Neural cell (in vitro differentiated cells): ENCODE data around the gene DLG2. TPM values are rescaled to one million over a fixed set of nuclear protein-coding genes. Genes with fewer than 3 reads are reported as not detected.

Experiments used
- H2AFZ ChIP-seq: fragments of 200-600, 300-800 bp; sonication (generic), shearing (Covaris generic); 2 replicates; pipeline ENCODE4 v1.6.0; 2014; ENCODE audit warnings: low read depth, mild to moderate bottlenecking, antibody characterized with exemption, low read length, moderate library complexity
- H3F3A ChIP-seq: fragments of 200-600 bp; shearing (Covaris generic); 2 replicates; pipeline ENCODE4 v1.6.1; 2016; ENCODE audit warnings: mild to moderate bottlenecking, moderate library complexity, mixed read lengths, antibody characterized with exemption, low read length; ENCODE audit not compliant: insufficient read depth, poor library complexity, severe bottlenecking
- H3K27ac ChIP-seq: fragments of 200-600, 300-800 bp; sonication (generic), shearing (Covaris generic); 2 replicates; pipeline ENCODE4 v1.5.1; 2014; ENCODE audit warnings: mild to moderate bottlenecking, low read length, moderate library complexity
- H3K27me3 ChIP-seq: fragments of 300-800, 200-600 bp; sonication (generic), shearing (Covaris generic); 2 replicates; pipeline ENCODE4 v1.6.0; 2014; ENCODE audit warnings: mild to moderate bottlenecking, low read depth, low read length, moderate library complexity; ENCODE audit not compliant: insufficient read depth
- H3K36me3 ChIP-seq: fragments of 300-800, 200-600 bp; sonication (generic), shearing (Covaris generic); 2 replicates; pipeline ENCODE4 v1.5.1; 2014; ENCODE audit warnings: mild to moderate bottlenecking, antibody characterized with exemption, low read length, moderate library complexity; ENCODE audit not compliant: insufficient read depth
- H3K4me2 ChIP-seq: fragments of 300-800, 200-600 bp; sonication (generic), shearing (Covaris generic); 2 replicates; pipeline ENCODE4 v1.6.0; 2014; ENCODE audit warnings: mild to moderate bottlenecking, low read length
- H3K4me3 ChIP-seq: fragments of 300-800, 200-600 bp; sonication (generic), shearing (Covaris generic); 2 replicates; pipeline ENCODE4 v1.5.1; 2014; ENCODE audit warnings: mild to moderate bottlenecking, low read length, moderate library complexity
- H3K79me2 ChIP-seq: fragments of 200-600 bp; shearing (Covaris generic); replicated peaks from 2 replicates; pipeline ENCODE4 v1.6.0; 2014; ENCODE audit warnings: mild to moderate bottlenecking, low read length, moderate library complexity; ENCODE audit not compliant: insufficient read depth
- H3K9ac ChIP-seq: fragments of 300-800, 200-600 bp; sonication (generic), shearing (Covaris generic); 2 replicates; pipeline ENCODE4 v1.6.1; 2016; ENCODE audit warnings: mild to moderate bottlenecking, low read length, mixed read lengths
- H3K9me2 ChIP-seq: fragments of 200-600 bp; shearing (Covaris generic); 2 replicates; pipeline ENCODE4 v1.6.1; 2016; ENCODE audit warnings: mild to moderate bottlenecking, low read length, mixed read lengths; ENCODE audit not compliant: insufficient read depth
- H3K9me3 ChIP-seq: fragments of 200-600, 300-800 bp; sonication (generic), shearing (Covaris generic); 2 replicates; pipeline ENCODE4 v1.6.1; 2016; ENCODE audit warnings: mild to moderate bottlenecking, mixed run types, low read length, moderate library complexity, mixed read lengths
- H4K20me1 ChIP-seq: fragments of 200-600 bp; shearing (Covaris generic); 2 replicates; pipeline ENCODE4 v1.6.1; 2016; ENCODE audit warnings: mild to moderate bottlenecking, mixed run types; ENCODE audit not compliant: insufficient read depth
- CTCF ChIP-seq: fragments of 450-650 bp; IDR thresholded peaks from 2 replicates; pipeline ENCODE4 v1.5.1; 2014; ENCODE audit warnings: antibody characterized with exemption, mild to moderate bottlenecking, moderate library complexity; ENCODE audit not compliant: poor library complexity, severe bottlenecking
- EP300 ChIP-seq: fragments of 450-650 bp; conservative IDR thresholded peaks from 2 replicates; pipeline ENCODE4 v1.6.1; 2014; ENCODE audit warnings: antibody characterized with exemption, mild to moderate bottlenecking, moderate library complexity; ENCODE audit not compliant: poor library complexity, severe bottlenecking
- EZH2 ChIP-seq: fragments of 200-600, 300-800 bp; shearing (Covaris generic), sonication (generic); IDR thresholded peaks from 2 replicates; pipeline ENCODE4 v1.6.1; 2014; ENCODE audit warnings: antibody characterized with exemption, low read length, borderline replicate concordance, mild to moderate bottlenecking; ENCODE audit not compliant: insufficient read depth, poor library complexity, severe bottlenecking
- MXI1 ChIP-seq: fragments of 450-650 bp; conservative IDR thresholded peaks from 2 replicates; pipeline ENCODE4 v1.6.1; 2014; ENCODE audit warnings: antibody characterized with exemption, mild to moderate bottlenecking; ENCODE audit not compliant: poor library complexity, severe bottlenecking
- POLR2AphosphoS5 ChIP-seq: IDR thresholded peaks from 2 replicates; pipeline ENCODE4 v1.6.1; 2012
- RAD21 ChIP-seq: fragments of 450-650 bp; conservative IDR thresholded peaks from 2 replicates; pipeline ENCODE4 v1.6.1; 2014; ENCODE audit warnings: antibody characterized with exemption, mild to moderate bottlenecking, moderate library complexity
- SMC3 ChIP-seq: fragments of 450-650 bp; conservative IDR thresholded peaks from 2 replicates; pipeline ENCODE4 v1.6.1; 2014; ENCODE audit warnings: antibody characterized with exemption, mild to moderate bottlenecking, moderate library complexity; ENCODE audit not compliant: poor library complexity
- TAF1 ChIP-seq: IDR thresholded peaks from 2 replicates; pipeline ENCODE4 v1.6.1; 2012; ENCODE audit warnings: low read depth
- polyA plus RNA-seq: library from polyadenylated mRNA; depleted of rRNA; stranded (reverse); fragments of >200 nt; gene quantifications from 2 replicates; pipeline ENCODE4 v1.2.3, GENCODE V29; 2014
- TF ChIP-seq, protein P1 (sequence below): IDR thresholded peaks from 2 replicates; pipeline ENCODE4 v1.6.1; 2012; ENCODE audit warnings: borderline replicate concordance

DLG2 gene
- polyA plus RNA-seq, 1 donor from 2014 or later: 179 TPM

GRCh38 chr11:83661491-83662350 lies 1965.4 kb downstream of the DLG2 start:
- Histone ChIP-seq H3K27ac (peak overlapping the region; percentile 60), H2AFZ (no peak overlapping the region), H3K79me2 (peaks cover 95% of the 10 kb centered on the region), H3K9ac (peak overlapping the region; percentile 4), H4K20me1 (no peaks in the 10 kb centered on the region), H3K9me2 (no peaks in the 10 kb centered on the region), H3K4me2 (no peak overlapping the region), H3K9me3 (no peaks in the 10 kb centered on the region), H3K27me3 (no peaks in the 10 kb centered on the region), H3K36me3 (no peaks in the 10 kb centered on the region), H3K4me3 (peak overlapping the region; percentile 24), H3F3A (no peaks in the 10 kb centered on the region)
- TF ChIP-seq TAF1: no peak
- no peak for TF ChIP-seq EP300
- TF ChIP-seq EZH2: no peak
- TF ChIP-seq SMC3: no peak
- TF ChIP-seq CTCF: no peak
- no peak for TF ChIP-seq RAD21
- no peak for TF ChIP-seq POLR2AphosphoS5
- TF ChIP-seq MXI1: no peak
- TF ChIP-seq, protein P1, sequence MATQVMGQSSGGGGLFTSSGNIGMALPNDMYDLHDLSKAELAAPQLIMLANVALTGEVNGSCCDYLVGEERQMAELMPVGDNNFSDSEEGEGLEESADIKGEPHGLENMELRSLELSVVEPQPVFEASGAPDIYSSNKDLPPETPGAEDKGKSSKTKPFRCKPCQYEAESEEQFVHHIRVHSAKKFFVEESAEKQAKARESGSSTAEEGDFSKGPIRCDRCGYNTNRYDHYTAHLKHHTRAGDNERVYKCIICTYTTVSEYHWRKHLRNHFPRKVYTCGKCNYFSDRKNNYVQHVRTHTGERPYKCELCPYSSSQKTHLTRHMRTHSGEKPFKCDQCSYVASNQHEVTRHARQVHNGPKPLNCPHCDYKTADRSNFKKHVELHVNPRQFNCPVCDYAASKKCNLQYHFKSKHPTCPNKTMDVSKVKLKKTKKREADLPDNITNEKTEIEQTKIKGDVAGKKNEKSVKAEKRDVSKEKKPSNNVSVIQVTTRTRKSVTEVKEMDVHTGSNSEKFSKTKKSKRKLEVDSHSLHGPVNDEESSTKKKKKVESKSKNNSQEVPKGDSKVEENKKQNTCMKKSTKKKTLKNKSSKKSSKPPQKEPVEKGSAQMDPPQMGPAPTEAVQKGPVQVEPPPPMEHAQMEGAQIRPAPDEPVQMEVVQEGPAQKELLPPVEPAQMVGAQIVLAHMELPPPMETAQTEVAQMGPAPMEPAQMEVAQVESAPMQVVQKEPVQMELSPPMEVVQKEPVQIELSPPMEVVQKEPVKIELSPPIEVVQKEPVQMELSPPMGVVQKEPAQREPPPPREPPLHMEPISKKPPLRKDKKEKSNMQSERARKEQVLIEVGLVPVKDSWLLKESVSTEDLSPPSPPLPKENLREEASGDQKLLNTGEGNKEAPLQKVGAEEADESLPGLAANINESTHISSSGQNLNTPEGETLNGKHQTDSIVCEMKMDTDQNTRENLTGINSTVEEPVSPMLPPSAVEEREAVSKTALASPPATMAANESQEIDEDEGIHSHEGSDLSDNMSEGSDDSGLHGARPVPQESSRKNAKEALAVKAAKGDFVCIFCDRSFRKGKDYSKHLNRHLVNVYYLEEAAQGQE: no peak

DNA sequence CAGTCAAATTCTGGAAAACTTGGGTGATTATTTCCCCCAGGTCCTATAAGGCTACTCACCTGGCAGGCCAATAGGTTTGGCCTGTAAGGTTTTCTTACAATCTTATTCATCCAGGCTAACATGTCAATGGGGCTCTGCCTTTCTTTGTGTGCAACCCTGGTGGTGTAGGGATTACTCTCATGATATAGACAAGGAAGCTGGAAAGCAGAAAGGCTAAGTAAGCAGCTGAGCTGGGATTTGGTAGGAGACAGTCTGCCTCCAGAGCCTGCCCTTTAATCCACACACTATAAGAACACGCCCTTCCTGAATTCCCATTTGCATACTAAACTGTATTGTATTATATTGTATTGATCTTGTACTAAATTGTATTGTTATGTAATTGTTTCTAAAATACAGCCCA lies 1967.7 kb downstream of the DLG2 start:
- no peak overlapping the region for H3K4me2 ChIP-seq
- no peak overlapping the region for H3K9ac ChIP-seq
- no peaks in the 10 kb centered on the region for H3K9me2 ChIP-seq
- no peaks in the 10 kb centered on the region for H3F3A ChIP-seq
- H3K4me3 ChIP-seq: no peak overlapping the region
- no peaks in the 10 kb centered on the region for H3K27me3 ChIP-seq
- TF ChIP-seq TAF1 (no peak), EZH2 (no peak)
- no peaks in the 10 kb centered on the region for H4K20me1 ChIP-seq
- no peaks in the 10 kb centered on the region for H3K9me3 ChIP-seq
- H3K36me3 ChIP-seq: no peaks in the 10 kb centered on the region
- H3K27ac ChIP-seq: no peak overlapping the region
- no peak overlapping the region for H2AFZ ChIP-seq
- peaks cover 93% of the 10 kb centered on the region for H3K79me2 ChIP-seq
